Liver (tissue), 9 donors: ENCODE data around the gene ITGA4. TPM values are rescaled to one million over a fixed set of nuclear protein-coding genes. Genes with fewer than 3 reads are reported as not detected.

Source experiments
- DNase-seq: peaks from one replicate; pipeline ENCODE4 v3.0.0-alpha.2; 2017; ENCODE audit warnings: low spot score
- H3K27ac ChIP-seq, 2 donors: one replicate each; pipeline ENCODE4 v1.7.0; 2013; ENCODE audit warnings: inconsistent platforms in 2 of 2, low read length in 2 of 2, control low read depth in 1 of 2, low read depth in 1 of 2, mild to moderate bottlenecking in 1 of 2
- H3K27me3 ChIP-seq, 4 donors: one replicate each; pipeline versions ENCODE4 v1.6.1 to v1.7.0; 2013; ENCODE audit warnings: low read length in 3 of 4, inconsistent platforms in 1 of 4, mild to moderate bottlenecking in 1 of 4, moderate library complexity in 1 of 4; ENCODE audit not compliant: control insufficient read depth in 4 of 4, insufficient read depth in 4 of 4
- H3K36me3 ChIP-seq, 4 donors: one replicate each; pipeline versions ENCODE4 v1.6.1 to v1.7.0; 2013; ENCODE audit warnings: low read length in 3 of 4, mild to moderate bottlenecking in 3 of 4, low read depth in 1 of 4, moderate library complexity in 1 of 4; ENCODE audit not compliant: control insufficient read depth in 4 of 4, insufficient read depth in 3 of 4
- H3K4me1 ChIP-seq, 4 donors: one replicate each; pipeline versions ENCODE4 v1.6.1 to v1.7.0; 2013; ENCODE audit warnings: low read length in 3 of 4, mild to moderate bottlenecking in 3 of 4, moderate library complexity in 1 of 4; ENCODE audit not compliant: control insufficient read depth in 4 of 4, insufficient read depth in 4 of 4
- H3K4me3 ChIP-seq, 3 donors: one replicate each; pipeline versions ENCODE4 v1.6.1 to v1.7.0; 2013; ENCODE audit warnings: low read length in 3 of 3, control low read depth in 1 of 3, low read depth in 1 of 3, mild to moderate bottlenecking in 1 of 3
- H3K9ac ChIP-seq, 2 donors: one replicate each; pipeline ENCODE4 v1.7.0; 2013; ENCODE audit warnings: low read length in 2 of 2, mild to moderate bottlenecking in 2 of 2, moderate library complexity in 2 of 2, control low read depth in 1 of 2, low read depth in 1 of 2
- H3K9me3 ChIP-seq, 4 donors: one replicate each; pipeline versions ENCODE4 v1.6.1 to v1.7.0; 2013; ENCODE audit warnings: low read length in 3 of 4; ENCODE audit not compliant: control insufficient read depth in 4 of 4
- ATF3 ChIP-seq: IDR thresholded peaks from 2 replicates; pipeline ENCODE4 v1.6.1; 2016; ENCODE audit warnings: antibody characterized with exemption
- CTCF ChIP-seq: fragments of 150-350 bp; IDR thresholded peaks from 2 replicates; pipeline ENCODE4 v1.5.1; 2017; ENCODE audit warnings: improper control_type of control experiment, low read depth, low read length; ENCODE audit not compliant: missing input control
- EGR1 ChIP-seq, 2 donors: IDR thresholded peaks; 2 replicates each; pipeline ENCODE4 v1.6.1; 2016 to 2018; ENCODE audit warnings: antibody characterized with exemption in 2 of 2, low read depth in 2 of 2
- FOXA1 ChIP-seq: IDR thresholded peaks from 2 replicates; pipeline ENCODE4 v1.6.1; 2016; ENCODE audit warnings: antibody characterized with exemption
- FOXA2 ChIP-seq: IDR thresholded peaks from 2 replicates; pipeline ENCODE4 v1.6.1; 2016; ENCODE audit warnings: antibody characterized with exemption
- GABPA ChIP-seq, 2 donors: IDR thresholded peaks in 1 of 2; conservative IDR thresholded peaks in 1 of 2; 2 replicates each; pipeline ENCODE4 v1.6.1; 2016; ENCODE audit warnings: antibody characterized with exemption in 2 of 2, mild to moderate bottlenecking in 1 of 2, moderate library complexity in 1 of 2
- HNF4A ChIP-seq, 2 donors: conservative IDR thresholded peaks; 2 replicates each; pipeline ENCODE4 v1.6.1; 2016; ENCODE audit warnings: antibody characterized with exemption in 2 of 2, mild to moderate bottlenecking in 2 of 2
- HNF4G ChIP-seq: IDR thresholded peaks from 2 replicates; pipeline ENCODE4 v1.6.1; 2016; ENCODE audit warnings: antibody characterized with exemption
- JUND ChIP-seq, 2 donors: IDR thresholded peaks; 2 replicates each; pipeline ENCODE4 v1.6.1; 2016; ENCODE audit warnings: antibody characterized with exemption in 2 of 2
- NR2F2 ChIP-seq: IDR thresholded peaks from 2 replicates; pipeline ENCODE4 v1.6.1; 2016; ENCODE audit warnings: antibody characterized with exemption
- RAD21 ChIP-seq, 2 donors: IDR thresholded peaks; 2 replicates each; pipeline ENCODE4 v1.6.1; 2016; ENCODE audit warnings: antibody characterized with exemption in 2 of 2, mild to moderate bottlenecking in 2 of 2
- REST ChIP-seq: IDR thresholded peaks from 2 replicates; pipeline ENCODE4 v1.6.1; 2016; ENCODE audit warnings: antibody characterized with exemption, mild to moderate bottlenecking
- SP1 ChIP-seq: IDR thresholded peaks from 2 replicates; pipeline ENCODE4 v1.6.1; 2018; ENCODE audit warnings: antibody characterized with exemption, mild to moderate bottlenecking
- TAF1 ChIP-seq: conservative IDR thresholded peaks from 2 replicates; pipeline ENCODE4 v1.6.1; 2016; ENCODE audit warnings: antibody characterized with exemption, mild to moderate bottlenecking
- YY1 ChIP-seq: IDR thresholded peaks from 2 replicates; pipeline ENCODE4 v1.6.1; 2016; ENCODE audit warnings: antibody characterized with exemption, mild to moderate bottlenecking
- ZBTB33 ChIP-seq: IDR thresholded peaks from 2 replicates; pipeline ENCODE4 v1.6.1; 2016; ENCODE audit warnings: antibody characterized with exemption
- WGBS: extraction: QIAGEN DNeasy Blood & Tissue Kit; methylation state at CpG from one replicate; pipeline ENCODE4 v1.1.7; 2013; 5-methylcytosine and 5-hydroxymethylcytosine counted together
- polyA plus RNA-seq, 2 donors: library from polyadenylated mRNA; stranded (reverse) in 1 of 2; unstranded in 1 of 2; fragments of 200-250 nt in 1 of 2; fragments of >200 nt in 1 of 2; fragmentation: Nextera tagmentation in 1 of 2; extraction: Ambion mirVana in 1 of 2; gene quantifications; one replicate each; pipeline versions ENCODE4 v1.2.1 to v1.2.3, GENCODE V29; 2013 to 2015
- total RNA-seq, 2 donors: library from RNA; depleted of rRNA; stranded (reverse); fragments of >200 nt; gene quantifications; one replicate each; pipeline ENCODE4 v1.2.3, GENCODE V29; 2014
- TF ChIP-seq, protein P1 (sequence below): IDR thresholded peaks from 2 replicates; pipeline ENCODE4 v1.6.1; 2016; ENCODE audit warnings: antibody characterized with exemption
- donor health status: healthy.
- donor health status: healthy.
- donor health status: healthy.
- donor health status: healthy.
- donor health status: healthy.

ITGA4 gene
- total and polyA plus RNA-seq, 4 donors, result 1.6 to 142 (median 4.1) TPM

DNA sequence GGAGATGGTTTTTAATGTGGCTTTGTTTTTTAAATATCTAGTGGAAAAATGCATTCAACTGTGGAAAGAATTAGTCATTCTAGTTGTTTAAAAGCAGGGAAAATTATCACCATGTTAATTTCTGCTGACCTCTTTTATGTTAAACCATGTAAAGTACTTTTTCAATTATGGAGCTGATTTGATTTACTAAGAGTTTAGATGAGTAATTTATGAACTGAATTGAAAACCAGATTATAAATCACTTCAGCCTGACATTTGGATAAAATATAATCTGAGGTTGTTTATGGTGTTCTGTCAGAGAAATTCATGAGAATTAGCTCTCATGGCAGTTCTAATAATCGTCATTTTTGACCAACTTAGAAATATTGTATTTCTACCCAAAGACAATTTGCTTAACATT is 11.6 kb downstream of the ITGA4 start:
- Histone ChIP-seq H3K36me3 (no peaks in the 10 kb centered on the region), H3K27me3 (peaks cover 0 to 4% (median 0%) of the 10 kb centered on the region in 4 donors), H3K4me3 (no peak overlapping the region), H3K27ac (no peak overlapping the region), H3K9me3 (no peaks in the 10 kb centered on the region), H3K4me1 (no peaks in the 10 kb centered on the region), H3K9ac (no peak overlapping the region)
- TF ChIP-seq GABPA (IDR thresholded peaks at IDR 0.05 in 1 of 2, conservative IDR thresholded peaks at IDR 0.05 in 1 of 2) (no peak), YY1 (no peak)
- WGBS, result 41% methylated on average over 1 of the region's 1 CpG
- DNase-seq, result no peak

DNA sequence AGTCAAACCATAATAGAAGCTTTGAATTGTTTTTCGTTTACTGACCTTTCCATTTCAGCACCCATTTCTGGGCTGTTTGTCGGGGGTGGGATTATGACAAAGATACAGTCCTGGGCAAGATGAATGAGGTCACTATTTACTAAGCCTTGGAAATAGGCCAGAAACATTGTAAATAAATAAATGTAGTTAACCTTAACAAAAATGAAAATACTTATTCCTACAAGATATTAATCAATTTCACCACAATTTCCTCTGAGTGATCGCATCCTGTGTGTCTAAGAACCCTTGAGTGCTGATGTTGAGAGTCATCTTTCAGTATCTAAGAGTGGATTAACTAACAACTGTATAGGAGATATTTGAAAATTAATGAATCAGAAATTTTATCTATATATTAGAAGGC is 14.0 kb downstream of the ITGA4 start:
- no peak for TF ChIP-seq NR2F2
- no peak for TF ChIP-seq JUND (IDR thresholded peaks at IDR 0.05)
- no peak for TF ChIP-seq HNF4A (conservative IDR thresholded peaks at IDR 0.05)
- no peak for TF ChIP-seq EGR1 (IDR thresholded peaks at IDR 0.05; ENCODE audit: low read depth in 2 of 2)
- TF ChIP-seq GABPA (IDR thresholded peaks at IDR 0.05 in 1 of 2, conservative IDR thresholded peaks at IDR 0.05 in 1 of 2), result no peak
- no peak for TF ChIP-seq TAF1
- no peak for TF ChIP-seq HNF4G
- TF ChIP-seq, protein P1, sequence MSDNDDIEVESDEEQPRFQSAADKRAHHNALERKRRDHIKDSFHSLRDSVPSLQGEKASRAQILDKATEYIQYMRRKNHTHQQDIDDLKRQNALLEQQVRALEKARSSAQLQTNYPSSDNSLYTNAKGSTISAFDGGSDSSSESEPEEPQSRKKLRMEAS, result no peak
- no peak for DNase-seq
- H3K27ac ChIP-seq, result no peak overlapping the region
- 69% methylated on average over 3 of the region's 3 CpGs for WGBS
- H3K4me3 ChIP-seq, result no peak overlapping the region
- H3K27me3 ChIP-seq, result peaks cover 0 to 4% (median 0%) of the 10 kb centered on the region in 4 donors
- no peaks in the 10 kb centered on the region for H3K36me3 ChIP-seq
- no peaks in the 10 kb centered on the region for H3K4me1 ChIP-seq
- no peak overlapping the region for H3K9ac ChIP-seq
- H3K9me3 ChIP-seq, result no peaks in the 10 kb centered on the region

DNA sequence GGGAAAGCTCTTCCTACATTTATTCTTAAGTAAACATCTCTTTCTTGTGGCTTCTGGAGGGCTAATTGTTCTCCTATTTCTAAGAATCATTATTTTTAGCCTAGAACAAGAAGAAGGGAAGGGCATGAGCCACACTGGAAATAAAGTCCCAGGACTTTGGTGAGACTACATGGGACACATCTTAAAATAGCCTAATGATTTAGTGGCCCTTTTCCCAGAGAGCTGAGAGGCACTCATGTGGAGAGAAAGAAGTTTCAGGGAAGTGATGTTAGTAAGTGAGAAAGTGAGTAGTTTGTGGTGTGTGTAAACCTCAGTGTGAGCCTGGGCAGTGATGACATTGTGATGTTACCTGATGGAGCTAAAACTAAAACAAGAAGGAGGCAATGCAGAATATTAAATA is 14.6 kb downstream of the ITGA4 start:
- Histone ChIP-seq H3K9ac (no peak overlapping the region), H3K4me1 (no peaks in the 10 kb centered on the region), H3K27ac (no peak overlapping the region), H3K9me3 (no peaks in the 10 kb centered on the region), H3K27me3 (peaks cover 0 to 4% (median 0%) of the 10 kb centered on the region in 4 donors), H3K4me3 (no peak overlapping the region), H3K36me3 (no peaks in the 10 kb centered on the region)
- TF ChIP-seq, protein P1, result no peak
- TF ChIP-seq ATF3 (no peak), RAD21 (IDR thresholded peaks at IDR 0.05) (no peak), ZBTB33 (no peak), HNF4A (conservative IDR thresholded peaks at IDR 0.05) (no peak), FOXA1 (no peak), YY1 (no peak), JUND (IDR thresholded peaks at IDR 0.05) (no peak), FOXA2 (no peak), EGR1 (IDR thresholded peaks at IDR 0.05; ENCODE audit: low read depth in 2 of 2) (no peak), CTCF (no peak), NR2F2 (no peak), REST (no peak), HNF4G (no peak), SP1 (no peak)
- no peak for DNase-seq
